GM12874 (cell line): Measurements from ENCODE around the gene ARHGAP31.

Experiments
- CTCF ChIP-seq: IDR thresholded peaks from 2 replicates; pipeline ENCODE4 v1.5.1; 2011; ENCODE audit warnings: low read depth, mild to moderate bottlenecking, control low read depth, low read length, moderate library complexity; ENCODE audit not compliant: insufficient read depth

Gene ARHGAP31

GRCh38 chr3:119420196-119420595 lies 126.0 kb downstream of the ARHGAP31 start:
- no peak for TF ChIP-seq CTCF

- no peak for TF ChIP-seq CTCF
These were observed 133.5 kb downstream of the ARHGAP31 start for GRCh38 chr3:119427669-119428068.

GRCh38 chr3:119428538-119428937 lies 134.4 kb downstream of the ARHGAP31 start:
- TF ChIP-seq CTCF, result no peak

GRCh38 chr3:119433613-119434325 lies 139.6 kb downstream of the ARHGAP31 start:
- TF ChIP-seq CTCF, result no peak

- no peak for TF ChIP-seq CTCF
These were observed 140.5 kb downstream of the ARHGAP31 start for GRCh38 chr3:119434703-119435102.

GRCh38 chr3:119436977-119437376 lies 142.8 kb downstream of the ARHGAP31 start:
- no peak for TF ChIP-seq CTCF

- TF ChIP-seq CTCF, result no peak
These were observed 143.6 kb downstream of the ARHGAP31 start for GRCh38 chr3:119437691-119438258.
